Stomach (tissue), 4 donors: Measurements from ENCODE around the gene THY1.

Source experiments
- EP300 ChIP-seq: sonication (generic); formaldehyde crosslinking; IDR thresholded peaks from one replicate; pipeline ENCODE4 v1.6.1; 2017; ENCODE audit warnings: antibody characterized with exemption
- POLR2A ChIP-seq, 4 donors: fragments of 450-650 bp; IDR thresholded peaks; one replicate each; pipeline ENCODE4 v1.6.1; 2016; ENCODE audit warnings: antibody characterized with exemption in 4 of 4, control low read depth in 2 of 4, mild to moderate bottlenecking in 1 of 4, moderate library complexity in 1 of 4
- POLR2AphosphoS5 ChIP-seq, 3 donors: sonication (generic); formaldehyde crosslinking; IDR thresholded peaks; one replicate each; pipeline ENCODE4 v1.6.1; 2016; ENCODE audit warnings: antibody characterized with exemption in 3 of 3
- TF ChIP-seq, protein P1 (sequence below), 7 experiments: fragments of 450-650 bp in 4 of 7; fragments of 200-600 bp in 3 of 7; sonication (generic) in 3 of 7; IDR thresholded peaks; one replicate each; pipeline ENCODE4 v1.5.1; 2016 to 2019; ENCODE audit warnings: antibody characterized with exemption in 7 of 7, control low read depth in 2 of 7, mild to moderate bottlenecking in 1 of 7

GRCh38 chr11:119447664-119448242, 24.8 kb upstream of the THY1 start:
- TF ChIP-seq, protein P1, sequence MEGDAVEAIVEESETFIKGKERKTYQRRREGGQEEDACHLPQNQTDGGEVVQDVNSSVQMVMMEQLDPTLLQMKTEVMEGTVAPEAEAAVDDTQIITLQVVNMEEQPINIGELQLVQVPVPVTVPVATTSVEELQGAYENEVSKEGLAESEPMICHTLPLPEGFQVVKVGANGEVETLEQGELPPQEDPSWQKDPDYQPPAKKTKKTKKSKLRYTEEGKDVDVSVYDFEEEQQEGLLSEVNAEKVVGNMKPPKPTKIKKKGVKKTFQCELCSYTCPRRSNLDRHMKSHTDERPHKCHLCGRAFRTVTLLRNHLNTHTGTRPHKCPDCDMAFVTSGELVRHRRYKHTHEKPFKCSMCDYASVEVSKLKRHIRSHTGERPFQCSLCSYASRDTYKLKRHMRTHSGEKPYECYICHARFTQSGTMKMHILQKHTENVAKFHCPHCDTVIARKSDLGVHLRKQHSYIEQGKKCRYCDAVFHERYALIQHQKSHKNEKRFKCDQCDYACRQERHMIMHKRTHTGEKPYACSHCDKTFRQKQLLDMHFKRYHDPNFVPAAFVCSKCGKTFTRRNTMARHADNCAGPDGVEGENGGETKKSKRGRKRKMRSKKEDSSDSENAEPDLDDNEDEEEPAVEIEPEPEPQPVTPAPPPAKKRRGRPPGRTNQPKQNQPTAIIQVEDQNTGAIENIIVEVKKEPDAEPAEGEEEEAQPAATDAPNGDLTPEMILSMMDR (IDR thresholded peaks at IDR 0.05) = no peak
- TF ChIP-seq EP300 = no peak
- TF ChIP-seq POLR2A (IDR thresholded peaks at IDR 0.05) = no peak
- no peak for TF ChIP-seq POLR2AphosphoS5 (IDR thresholded peaks at IDR 0.05)
